Measurements from ENCODE around the gene LPIN2.
"Not testable (repeated sequence)": the region's sequence is repeated elsewhere in the genome, so short reads cannot be mapped to it uniquely, and the experiment has no call there.

Gene LPIN2

GRCh38 chr18:3007491-3007890 lies 5.5 kb downstream of the LPIN2 start:
- DNase-seq (ENCODE audit: low read depth in 2 of 2): no peak

GRCh38 chr18:3005462-3005861 lies 7.5 kb downstream of the LPIN2 start:
- no peak for DNase-seq (ENCODE audit: low read depth in 2 of 2)

GRCh38 chr18:3003766-3004165 lies 9.2 kb downstream of the LPIN2 start:
- not testable (repeated sequence) for DNase-seq (ENCODE audit: low read depth in 2 of 2)

GRCh38 chr18:3002732-3003131 lies 10.2 kb downstream of the LPIN2 start:
- no peak for DNase-seq (ENCODE audit: low read depth in 2 of 2)

GRCh38 chr18:2998644-2999043 lies 14.3 kb downstream of the LPIN2 start:
- no peak for DNase-seq (ENCODE audit: low read depth in 2 of 2)

- DNase-seq (ENCODE audit: low read depth in 2 of 2): no peak
Measured at GRCh38 chr18:2997846-2998564, 14.9 kb downstream of the LPIN2 start.

GRCh38 chr18:2997429-2997828 lies 15.5 kb downstream of the LPIN2 start:
- no peak for DNase-seq (ENCODE audit: low read depth in 2 of 2)

- DNase-seq (ENCODE audit: low read depth in 2 of 2): peak; percentile 48 to 56
Measured at GRCh38 chr18:2994603-2995432, 18.1 kb downstream of the LPIN2 start.

GRCh38 chr18:2994020-2994589 lies 18.8 kb downstream of the LPIN2 start:
- DNase-seq (ENCODE audit: low read depth in 2 of 2): no peak

GRCh38 chr18:2992995-2993877 lies 19.7 kb downstream of the LPIN2 start:
- DNase-seq (ENCODE audit: low read depth in 2 of 2): no peak

GRCh38 chr18:2990956-2991640 lies 21.8 kb downstream of the LPIN2 start:
- DNase-seq (ENCODE audit: low read depth in 2 of 2): no peak

GRCh38 chr18:2987876-2988790 lies 24.8 kb downstream of the LPIN2 start:
- DNase-seq (ENCODE audit: low read depth in 2 of 2): no peak

- no peak for DNase-seq (ENCODE audit: low read depth in 2 of 2)
Measured at GRCh38 chr18:2986150-2986865, 26.6 kb downstream of the LPIN2 start.

GRCh38 chr18:2985628-2986027 lies 27.3 kb downstream of the LPIN2 start:
- DNase-seq (ENCODE audit: low read depth in 2 of 2): no peak

GRCh38 chr18:2984703-2985261 lies 28.2 kb downstream of the LPIN2 start:
- no peak for DNase-seq (ENCODE audit: low read depth in 2 of 2)

- no peak for DNase-seq (ENCODE audit: low read depth in 2 of 2)
Measured at GRCh38 chr18:2984091-2984490, 28.9 kb downstream of the LPIN2 start.

- DNase-seq (ENCODE audit: low read depth in 2 of 2): no peak
Measured at GRCh38 chr18:2983296-2983695, 29.6 kb downstream of the LPIN2 start.

- DNase-seq (ENCODE audit: low read depth in 2 of 2): no peak
Measured at GRCh38 chr18:2982452-2983269, 30.3 kb downstream of the LPIN2 start.
